GM18517 (cell line): ENCODE results near the gene NRBP1.

ENCODE experiments used
- ATAC-seq: cut with Tn5 transposase; IDR thresholded peaks from one replicate; pipeline ENCODE4 v1.9.1; 2021; ENCODE audit warnings: mild to moderate bottlenecking, moderate library complexity; ENCODE audit not compliant: unreplicated experiment

Gene NRBP1

GRCh38 chr2:27428213-27428977, at the start of gene NRBP1:
NRBP1 (plus strand) TSS chr2:27428631; CDS start chr2:27433274, 4,643 bp downstream.
- peak; percentile 86 for ATAC-seq

GRCh38 chr2:27378809-27379290, 49.6 kb upstream of the NRBP1 start:
- ATAC-seq: no peak

- no peak for ATAC-seq
These were observed 49.0 kb upstream of the NRBP1 start for GRCh38 chr2:27379383-27379835.

GRCh38 chr2:27379836-27380625, 48.4 kb upstream of the NRBP1 start:
- no peak for ATAC-seq

GRCh38 chr2:27380626-27381545, 47.5 kb upstream of the NRBP1 start, which contains the start of gene ZNF513:
ZNF513 (minus strand) TSS chr2:27380734; CDS start chr2:27380526, 208 bp downstream.
- ATAC-seq: peak; percentile 65

GRCh38 chr2:27381577-27382181, 46.8 kb upstream of the NRBP1 start:
- ATAC-seq: no peak

- no peak for ATAC-seq
These were observed 37.4 kb upstream of the NRBP1 start for GRCh38 chr2:27390822-27391679.

- ATAC-seq: no peak
These were observed 35.2 kb upstream of the NRBP1 start for GRCh38 chr2:27393225-27393624.

- ATAC-seq: no peak
These were observed 29.5 kb upstream of the NRBP1 start for GRCh38 chr2:27398962-27399361.

GRCh38 chr2:27400348-27401135, 27.9 kb upstream of the NRBP1 start:
- ATAC-seq: no peak

- ATAC-seq: no peak
These were observed 20.5 kb upstream of the NRBP1 start for GRCh38 chr2:27407798-27408491.

- peak; percentile 25 for ATAC-seq
These were observed 19.7 kb upstream of the NRBP1 start for GRCh38 chr2:27408601-27409320.

- peak; percentile 85 for ATAC-seq
These were observed 18.9 kb upstream of the NRBP1 start, which contains the start of gene PPM1G for GRCh38 chr2:27409321-27410073. PPM1G (minus strand) TSS chr2:27409591; CDS start chr2:27409422, 169 bp downstream.

GRCh38 chr2:27412419-27413152, 15.8 kb upstream of the NRBP1 start:
- ATAC-seq: no peak

GRCh38 chr2:27416151-27416550, 12.3 kb upstream of the NRBP1 start:
- no peak for ATAC-seq

- no peak for ATAC-seq
These were observed 7.4 kb upstream of the NRBP1 start for GRCh38 chr2:27420996-27421395.
